Ascending aorta (tissue), 2 donors: Measurements from ENCODE around the gene C1orf56. TPM values are rescaled to one million over a fixed set of nuclear protein-coding genes. Genes with fewer than 3 reads are reported as not detected.
"Not testable (repeated sequence)": the region's sequence is repeated elsewhere in the genome, so short reads cannot be mapped to it uniquely, and the experiment has no call there.

Source experiments
- DNase-seq, 2 donors: peaks; one replicate each; pipeline ENCODE4 v3.0.0-alpha.2; 2019; ENCODE audit warnings: low spot score in 2 of 2
- H3K27ac ChIP-seq, 2 donors: fragments of 200-600 bp; sonication (generic); one replicate each; pipeline ENCODE4 v1.5.1; 2016 to 2017; ENCODE audit warnings: mild to moderate bottlenecking in 1 of 2
- H3K27me3 ChIP-seq: fragments of 200-600 bp; sonication (generic); one replicate; pipeline ENCODE4 v1.5.1; 2017
- H3K36me3 ChIP-seq, 2 donors: fragments of 200-600 bp; sonication (generic); one replicate each; pipeline ENCODE4 v1.5.1; 2016
- H3K4me1 ChIP-seq, 2 donors: fragments of 200-600 bp; sonication (generic); one replicate each; pipeline ENCODE4 v1.5.1; 2016 to 2017; ENCODE audit warnings: mild to moderate bottlenecking in 1 of 2
- H3K4me3 ChIP-seq, 2 donors: fragments of 200-600 bp; sonication (generic); one replicate each; pipeline ENCODE4 v1.5.1; 2016 to 2017; ENCODE audit warnings: mild to moderate bottlenecking in 1 of 2
- H3K9me3 ChIP-seq, 2 donors: fragments of 200-600 bp; sonication (generic); one replicate each; pipeline ENCODE4 v1.5.1; 2016
- intact Hi-C: fragments of 100-400 bp; cut with DNase I; formaldehyde crosslinking; loops from one replicate; pipeline ENCODE4 v1.15.1; 2023
- total RNA-seq: library from RNA; depleted of rRNA; stranded (reverse); fragments of >200 nt; gene quantifications from one replicate; pipeline ENCODE4 v1.1.0, GENCODE V29; 2016
- TF ChIP-seq, protein P1 (sequence below), 3 experiments: fragments of 200-600 bp in 2 of 3; fragments of 450-650 bp in 1 of 3; sonication (generic) in 2 of 3; IDR thresholded peaks; one replicate each; pipeline ENCODE4 v1.5.1; 2016 to 2019; ENCODE audit warnings: antibody characterized with exemption in 3 of 3, mild to moderate bottlenecking in 1 of 3, moderate library complexity in 1 of 3

C1orf56 gene
- total RNA-seq, 1 donor from 2014 or later, result 11.4 TPM

DNA sequence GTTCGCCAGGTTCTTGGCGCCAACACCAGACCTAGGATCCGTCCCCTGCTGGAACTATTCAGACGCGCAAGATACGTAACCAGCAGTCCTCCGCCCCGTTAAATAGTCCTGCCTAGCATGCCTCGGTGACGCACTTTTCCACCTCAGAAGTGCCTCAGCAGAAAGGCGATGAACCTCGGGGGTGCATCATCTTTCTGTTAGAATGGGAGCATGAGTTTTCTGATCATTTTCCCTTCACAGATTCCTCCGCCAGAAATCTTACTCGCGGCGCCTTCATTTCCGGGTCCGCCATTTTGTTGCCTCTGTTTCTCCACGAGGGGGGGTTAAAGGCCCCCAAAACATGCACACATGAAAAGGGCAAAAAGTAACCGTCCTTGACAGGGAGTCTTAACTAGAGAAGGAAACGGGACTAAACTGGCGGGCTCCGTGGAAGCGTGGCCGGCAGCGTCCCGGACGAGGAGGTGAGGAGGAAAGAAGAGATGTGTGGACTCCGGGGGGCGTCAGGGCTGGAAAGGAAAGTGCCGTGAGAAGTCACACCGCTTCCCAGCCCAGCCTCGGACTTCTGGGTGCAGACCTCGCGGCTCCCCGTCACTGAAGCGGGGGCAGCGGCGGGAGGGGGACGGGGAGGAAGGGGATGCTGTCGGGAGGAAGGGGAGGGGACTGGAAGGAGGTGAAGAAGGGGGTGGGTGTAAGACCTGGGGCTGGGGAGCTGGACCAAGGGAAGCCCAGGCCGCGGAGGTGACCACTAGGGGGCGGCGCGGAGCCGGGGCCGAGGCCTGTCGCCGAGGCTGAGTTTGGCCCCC lies 23.1 kb downstream of the C1orf56 start, which contains the start of gene GABPB2:
GABPB2 (plus strand) TSS at position 288 of the 803 bp plus-strand sequence. CDS start 17,429 bp downstream, outside the sequence.
- peaks cover 0 to 5% of the 10 kb centered on the region in 2 donors for H3K4me1 ChIP-seq
- intact Hi-C loops, result loop anchor here (1.0 to 5.0 kb wide), 5 partner anchors 11 to 708 kb away; partner anchors contain the start of genes CDC42SE1, LYSMD1, PRUNE1 and RPRD2
- no peaks in the 10 kb centered on the region for H3K27me3 ChIP-seq
- TF ChIP-seq, protein P1, sequence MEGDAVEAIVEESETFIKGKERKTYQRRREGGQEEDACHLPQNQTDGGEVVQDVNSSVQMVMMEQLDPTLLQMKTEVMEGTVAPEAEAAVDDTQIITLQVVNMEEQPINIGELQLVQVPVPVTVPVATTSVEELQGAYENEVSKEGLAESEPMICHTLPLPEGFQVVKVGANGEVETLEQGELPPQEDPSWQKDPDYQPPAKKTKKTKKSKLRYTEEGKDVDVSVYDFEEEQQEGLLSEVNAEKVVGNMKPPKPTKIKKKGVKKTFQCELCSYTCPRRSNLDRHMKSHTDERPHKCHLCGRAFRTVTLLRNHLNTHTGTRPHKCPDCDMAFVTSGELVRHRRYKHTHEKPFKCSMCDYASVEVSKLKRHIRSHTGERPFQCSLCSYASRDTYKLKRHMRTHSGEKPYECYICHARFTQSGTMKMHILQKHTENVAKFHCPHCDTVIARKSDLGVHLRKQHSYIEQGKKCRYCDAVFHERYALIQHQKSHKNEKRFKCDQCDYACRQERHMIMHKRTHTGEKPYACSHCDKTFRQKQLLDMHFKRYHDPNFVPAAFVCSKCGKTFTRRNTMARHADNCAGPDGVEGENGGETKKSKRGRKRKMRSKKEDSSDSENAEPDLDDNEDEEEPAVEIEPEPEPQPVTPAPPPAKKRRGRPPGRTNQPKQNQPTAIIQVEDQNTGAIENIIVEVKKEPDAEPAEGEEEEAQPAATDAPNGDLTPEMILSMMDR (IDR thresholded peaks at IDR 0.05), result peak; percentile 79 to 91 (median 85)
- no peaks in the 10 kb centered on the region for H3K9me3 ChIP-seq
- peak within 1 kb of the TSS; percentile 58 to 88 for H3K4me3 ChIP-seq
- no peaks in the 10 kb centered on the region for H3K36me3 ChIP-seq
- peak within 1 kb of the TSS; percentile 98 to 99 for H3K27ac ChIP-seq
- DNase-seq, result peak; percentile 80 to 97

DNA sequence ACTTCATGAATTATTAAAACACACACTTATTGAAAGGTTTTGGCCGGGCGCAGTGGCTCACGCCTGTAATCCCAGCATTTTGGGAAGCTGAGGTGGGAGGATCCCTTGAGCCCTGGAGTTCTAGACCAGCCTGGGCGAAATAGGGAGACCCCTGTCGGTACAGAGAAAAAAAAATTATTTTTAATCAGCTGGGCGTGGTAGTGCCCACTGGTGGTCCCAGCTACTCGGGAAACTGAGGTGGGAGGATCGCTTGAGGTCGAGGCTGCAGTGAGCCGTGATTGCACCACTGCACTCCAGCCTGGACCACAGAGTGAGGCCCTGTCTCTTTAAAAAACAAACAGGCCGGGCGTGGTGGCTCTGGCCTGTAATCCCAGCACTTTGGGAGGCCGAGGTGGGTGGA lies 24.7 kb downstream of the C1orf56 start:
- no peaks in the 10 kb centered on the region for H3K36me3 ChIP-seq
- TF ChIP-seq, protein P1 (IDR thresholded peaks at IDR 0.05), result no peak
- H3K4me3 ChIP-seq, result no peak overlapping the region
- intact Hi-C loops, result loop anchor here (5.0 kb wide), 2 partner anchors 45 to 710 kb away; partner anchors contain the start of gene RPRD2
- H3K9me3 ChIP-seq, result no peaks in the 10 kb centered on the region
- H3K4me1 ChIP-seq, result peaks cover 0 to 5% of the 10 kb centered on the region in 2 donors
- peak overlapping the region in 1 of 2 donors; percentile 98 for H3K27ac ChIP-seq
- H3K27me3 ChIP-seq, result no peaks in the 10 kb centered on the region
- no peak for DNase-seq

DNA sequence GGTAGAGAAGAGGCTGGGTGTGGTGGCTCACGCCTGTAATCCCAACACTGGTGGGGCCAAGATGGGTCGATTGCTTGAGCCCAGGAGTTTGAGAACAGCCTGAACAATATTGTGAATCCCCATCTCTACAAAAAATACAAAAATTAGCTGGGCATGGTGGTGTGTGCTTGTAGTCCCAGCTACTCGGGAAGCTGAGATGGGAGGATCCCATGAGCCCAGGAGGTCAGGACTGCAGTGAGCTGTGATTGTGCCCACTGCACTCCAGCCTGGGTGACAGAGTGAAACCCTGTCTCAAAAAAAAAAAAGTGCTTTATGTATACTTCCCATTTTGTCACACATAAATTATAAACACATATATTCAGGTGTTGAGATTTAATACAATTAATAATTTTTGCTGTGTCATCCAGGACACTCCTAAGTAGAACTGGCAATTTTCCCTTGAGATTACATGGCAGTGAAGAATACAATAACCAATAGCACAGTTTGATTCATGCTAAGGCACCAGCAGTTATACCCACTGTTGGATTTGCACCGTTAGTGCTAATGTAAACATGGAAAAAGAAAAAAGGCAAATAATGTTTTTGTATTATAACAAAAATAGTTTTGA lies 38.5 kb downstream of the C1orf56 start:
- H3K27ac ChIP-seq, result no peak overlapping the region

DNA sequence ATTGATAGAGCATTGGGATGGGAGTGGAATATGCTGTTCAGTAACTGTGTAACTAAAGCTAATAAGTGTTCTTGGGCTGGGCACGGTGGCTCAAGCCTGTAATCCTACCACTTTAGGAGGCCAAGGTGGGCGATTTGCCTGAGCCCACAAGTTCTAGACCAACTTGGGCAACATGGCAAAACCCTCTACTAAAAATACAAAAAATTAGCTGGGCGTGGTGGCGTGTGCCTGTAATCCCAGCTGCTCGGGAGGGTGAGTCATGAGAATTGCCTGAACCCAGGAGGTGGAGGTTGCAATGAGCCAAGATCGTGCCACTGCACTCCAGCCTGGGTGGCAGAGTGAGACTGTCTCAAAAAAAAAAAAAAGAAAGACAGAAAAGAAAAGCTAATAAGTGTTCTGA lies 49.9 kb downstream of the C1orf56 start:
- DNase-seq, H3K27me3 ChIP-seq, H3K9me3 ChIP-seq, H3K27ac ChIP-seq, H3K4me1 ChIP-seq, intact Hi-C loops, H3K4me3 ChIP-seq, H3K36me3 ChIP-seq: not testable (repeated sequence)

More for the DNA sequence above, 38.5 kb downstream of the C1orf56 start:
- H3K36me3 ChIP-seq, result no peaks in the 10 kb centered on the region
- no peaks in the 10 kb centered on the region for H3K27me3 ChIP-seq
- TF ChIP-seq, protein P1 (IDR thresholded peaks at IDR 0.05), result no peak
- no peak overlapping the region for H3K4me3 ChIP-seq
- H3K4me1 ChIP-seq, result no peaks in the 10 kb centered on the region
- DNase-seq, result no peak
- no peaks in the 10 kb centered on the region for H3K9me3 ChIP-seq
- intact Hi-C loops, result no loop called here

DNA sequence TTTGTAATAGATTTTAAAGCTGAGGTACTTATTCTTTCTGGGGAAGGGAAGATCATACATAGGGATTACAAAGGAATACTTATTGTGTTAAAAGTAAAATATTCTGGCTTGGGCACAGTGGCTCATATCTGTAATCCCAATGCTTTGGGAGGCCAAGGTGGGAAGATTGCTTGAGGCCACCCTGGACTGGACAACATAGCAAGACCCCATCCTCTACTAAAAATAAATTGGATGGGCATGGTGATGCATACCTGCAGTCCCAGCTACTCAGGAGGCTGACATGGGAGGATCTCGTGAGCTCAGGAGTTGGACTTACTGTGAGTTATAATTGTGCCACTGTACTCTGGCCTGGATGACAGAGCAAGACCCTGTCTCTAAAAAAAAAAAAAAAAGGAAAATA lies 50.6 kb downstream of the C1orf56 start:
- Histone ChIP-seq H3K9me3 (no peaks in the 10 kb centered on the region), H3K27me3 (no peaks in the 10 kb centered on the region), H3K36me3 (peaks cover 3 to 5% of the 10 kb centered on the region in 2 donors), H3K27ac (no peak overlapping the region), H3K4me1 (no peaks in the 10 kb centered on the region), H3K4me3 (no peak overlapping the region)
- DNase-seq, result no peak
- TF ChIP-seq, protein P1 (IDR thresholded peaks at IDR 0.05), result no peak
- intact Hi-C loops, result no loop called here

Other genes starting within 250 kb of the C1orf56 start
- gene CTSK, start 239.5 kb upstream of the C1orf56 start, total RNA-seq, result 44.0 TPM
- 13.0 TPM for gene ARNT, start 171.2 kb upstream of the C1orf56 start, total RNA-seq
- gene CTXND2, start 160.6 kb upstream of the C1orf56 start, total RNA-seq, result not detected
- 21.3 TPM for gene SETDB1, start 121.4 kb upstream of the C1orf56 start, total RNA-seq
- gene CERS2, start 72.9 kb upstream of the C1orf56 start, total RNA-seq, result 114 TPM
- not detected for gene ANXA9, start 65.5 kb upstream of the C1orf56 start, total RNA-seq
- 9.7 TPM for gene MINDY1, start 40.8 kb upstream of the C1orf56 start, total RNA-seq
- 36.5 TPM for gene PRUNE1, start 39.3 kb upstream of the C1orf56 start, total RNA-seq
- gene BNIPL, start 11.2 kb upstream of the C1orf56 start, total RNA-seq, result not detected
- gene CDC42SE1, start 11.9 kb downstream of the C1orf56 start, total RNA-seq, result 42.4 TPM
- gene MLLT11, start 12.6 kb downstream of the C1orf56 start, total RNA-seq, result 3.6 TPM
- gene GABPB2, start 23.0 kb downstream of the C1orf56 start, total RNA-seq, result 3.7 TPM
- gene SEMA6C, start 98.9 kb downstream of the C1orf56 start, total RNA-seq, result 31.8 TPM
- not detected for gene TNFAIP8L2, start 108.9 kb downstream of the C1orf56 start, total RNA-seq
- gene LYSMD1, start 118.2 kb downstream of the C1orf56 start, total RNA-seq, result 0.85 TPM
- 27.4 TPM for gene SCNM1, start 118.4 kb downstream of the C1orf56 start, total RNA-seq
- gene TMOD4, start 128.2 kb downstream of the C1orf56 start, total RNA-seq, result not detected
- gene VPS72, start 142.4 kb downstream of the C1orf56 start, total RNA-seq, result 33.6 TPM
- gene PIP5K1A, start 150.8 kb downstream of the C1orf56 start, total RNA-seq, result 36.5 TPM
- 83.5 TPM for gene PSMD4, start 207.0 kb downstream of the C1orf56 start, total RNA-seq
- 67.9 TPM for gene ZNF687, start 234.5 kb downstream of the C1orf56 start, total RNA-seq